ENCODE data around the gene MAN2B1.
"Not testable (repeated sequence)": the region's sequence is repeated elsewhere in the genome, so short reads cannot be mapped to it uniquely, and the experiment has no call there.

Gene MAN2B1

DNA sequence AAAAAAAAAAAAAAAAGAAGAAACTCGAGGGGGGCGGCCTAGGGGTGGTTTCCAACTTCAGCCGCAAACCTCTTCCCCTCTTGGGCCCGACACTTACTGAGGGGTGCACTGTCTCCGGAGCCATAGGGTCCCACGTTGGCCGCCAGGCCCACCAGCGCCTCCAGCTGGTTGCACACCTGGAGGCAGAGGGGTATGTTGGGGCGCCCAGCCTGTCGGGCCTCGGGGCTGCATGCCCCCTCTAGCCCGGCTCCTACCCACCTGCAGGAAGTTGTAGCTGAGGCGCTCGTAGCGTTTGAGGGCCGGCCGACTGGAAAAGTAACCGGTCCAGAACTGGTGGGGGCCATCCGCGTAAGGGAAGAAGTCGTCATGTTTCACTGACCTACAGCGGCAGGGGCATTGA is 8.6 kb downstream of the MAN2B1 start:
- DNase-seq (ENCODE audit: low spot score) = no peak

DNA sequence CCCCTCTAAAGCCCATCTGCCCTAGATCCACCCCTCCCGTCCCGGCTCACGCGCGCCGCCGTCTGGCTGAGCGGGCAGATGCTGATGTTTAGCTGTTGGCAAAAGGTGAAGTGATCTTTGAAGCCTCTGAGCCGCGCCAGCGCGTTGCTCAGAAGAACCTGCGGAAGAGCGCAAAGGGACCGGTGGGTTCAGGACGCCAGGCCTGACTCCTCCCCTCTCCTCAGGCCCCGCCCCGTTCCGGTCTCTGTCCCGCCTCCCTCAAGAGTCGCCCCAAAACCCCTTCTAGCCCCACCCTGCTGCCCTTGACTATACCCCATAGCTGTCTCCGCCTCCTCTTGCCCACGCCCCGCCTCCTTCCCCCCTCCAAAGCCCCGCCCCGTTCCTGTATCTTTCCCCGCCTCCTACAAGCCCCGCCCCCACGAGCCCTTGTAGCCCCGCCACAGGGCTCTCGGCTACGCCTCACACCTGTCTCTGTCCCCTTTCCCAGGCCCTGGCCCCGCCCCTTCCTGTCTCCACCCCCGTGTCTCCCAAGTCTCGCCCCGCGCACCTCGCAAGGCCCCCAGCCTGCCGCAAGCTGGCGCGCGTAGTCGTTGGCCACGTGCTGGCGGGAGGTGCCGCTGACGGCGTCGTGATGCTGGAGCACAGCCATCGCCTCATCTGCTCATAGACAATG is 9.5 kb downstream of the MAN2B1 start:
- no peak for DNase-seq (ENCODE audit: low spot score)

DNA sequence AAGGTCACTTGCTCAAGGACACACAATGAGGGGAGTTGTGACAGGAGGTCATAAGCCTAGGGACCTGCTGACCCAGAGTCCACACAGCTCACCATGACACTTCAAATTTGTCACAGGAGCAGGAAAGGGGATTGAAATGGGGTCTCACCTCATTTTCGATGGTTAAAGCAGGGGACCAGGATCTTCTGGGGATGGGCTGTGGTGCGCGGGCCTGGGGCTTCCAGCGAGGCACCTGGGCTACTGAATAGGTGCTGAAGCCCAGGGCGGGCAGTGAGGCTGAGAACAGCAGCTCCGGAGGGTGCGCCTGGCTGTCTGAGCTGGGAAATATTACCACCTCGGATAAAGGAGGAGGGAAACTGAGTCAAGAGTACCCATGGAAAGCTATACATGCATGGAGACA is 11.0 kb downstream of the MAN2B1 start:
- DNase-seq (ENCODE audit: low spot score) = no peak

DNA sequence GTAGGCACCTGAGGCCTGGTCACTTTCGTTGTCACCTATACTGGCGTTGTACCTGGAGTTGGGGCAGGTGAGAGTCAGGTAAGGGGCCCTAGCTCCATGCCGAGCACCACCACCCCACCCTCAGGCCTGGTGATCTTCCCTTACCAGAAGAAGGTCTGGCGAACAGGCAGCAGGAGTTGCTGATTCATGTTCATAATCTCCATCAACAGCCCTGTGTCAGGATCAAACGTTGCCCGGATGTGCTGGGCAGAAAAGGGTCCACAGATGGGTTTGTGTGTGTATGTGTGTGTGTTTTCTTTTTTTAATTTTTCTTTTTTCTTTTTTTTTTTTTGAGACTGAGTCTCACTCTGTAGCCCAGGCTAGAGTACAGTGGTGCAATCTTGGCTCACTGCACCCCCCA is 14.3 kb downstream of the MAN2B1 start:
- no peak for DNase-seq (ENCODE audit: low spot score)

DNA sequence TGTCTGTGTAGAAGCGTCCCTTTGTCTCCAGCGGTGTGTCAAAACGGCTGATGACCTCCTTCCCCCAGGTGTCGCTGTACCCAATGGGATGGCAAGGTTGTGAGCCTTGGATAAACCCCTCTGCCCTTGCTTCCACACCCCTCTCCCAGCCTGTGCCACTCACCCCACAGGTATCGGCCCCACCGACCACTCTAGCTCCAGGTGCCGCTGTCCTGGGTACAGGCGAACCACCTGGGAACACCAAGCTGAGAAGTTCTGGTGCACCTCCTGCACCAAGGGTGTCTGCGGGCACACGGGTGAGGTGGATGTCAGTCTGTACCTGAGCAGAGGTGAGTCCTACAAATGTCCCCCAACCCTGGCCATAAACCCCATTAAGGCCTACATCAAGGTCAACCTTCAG is 16.6 kb downstream of the MAN2B1 start:
- no peak for DNase-seq (ENCODE audit: low spot score)

DNA sequence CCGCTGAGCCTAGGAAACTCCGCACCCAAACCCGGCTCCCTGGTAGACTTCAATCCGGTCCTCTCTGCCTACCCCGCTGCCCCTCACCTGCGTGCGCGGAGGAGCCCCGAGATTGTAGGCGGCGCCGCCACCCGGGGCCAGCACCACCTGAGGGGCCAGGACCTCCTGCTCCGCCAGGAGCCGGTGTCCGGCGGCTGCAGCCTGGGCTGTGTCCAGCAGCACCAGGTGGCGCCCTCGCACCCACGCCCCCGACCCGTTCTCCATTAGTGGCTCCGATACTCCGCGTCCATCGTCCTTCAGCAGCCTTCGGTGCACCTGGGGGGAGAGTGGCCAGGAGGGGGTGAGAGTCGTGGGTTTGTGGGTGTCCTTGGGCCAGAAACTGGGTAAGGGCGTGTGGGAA is 18.5 kb downstream of the MAN2B1 start:
- peak; percentile 24 for DNase-seq (ENCODE audit: low spot score)

DNA sequence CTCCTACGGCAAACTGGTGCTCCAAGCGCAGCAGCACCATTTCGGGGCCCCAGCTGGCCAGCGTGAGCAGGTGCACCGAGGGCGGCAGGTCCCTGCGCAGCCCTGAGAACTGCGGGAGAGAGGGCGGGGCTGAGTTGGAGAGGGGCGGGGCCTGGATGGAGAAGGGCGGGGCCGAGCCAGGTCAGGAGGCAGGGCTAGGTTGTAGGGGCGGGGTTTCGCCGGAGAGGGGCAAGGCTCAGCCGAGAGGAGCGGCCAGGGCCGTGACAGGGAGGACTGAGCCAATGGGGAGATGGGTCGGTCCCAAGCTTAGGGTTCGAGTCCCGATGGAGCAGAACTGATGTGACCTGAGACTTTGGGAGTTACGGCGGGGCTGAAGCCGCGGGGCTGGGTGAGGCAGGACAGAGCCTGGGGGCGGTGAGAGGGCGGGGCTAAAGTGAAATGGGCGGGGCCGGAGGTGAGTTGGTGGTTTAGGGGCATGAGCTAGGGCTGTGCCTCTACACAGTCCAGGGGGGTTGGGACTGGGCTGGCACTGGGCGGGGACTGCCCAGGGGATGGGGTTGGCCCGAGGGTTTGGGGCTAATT is 19.0 kb downstream of the MAN2B1 start:
- no peak for DNase-seq (ENCODE audit: low spot score)

DNA sequence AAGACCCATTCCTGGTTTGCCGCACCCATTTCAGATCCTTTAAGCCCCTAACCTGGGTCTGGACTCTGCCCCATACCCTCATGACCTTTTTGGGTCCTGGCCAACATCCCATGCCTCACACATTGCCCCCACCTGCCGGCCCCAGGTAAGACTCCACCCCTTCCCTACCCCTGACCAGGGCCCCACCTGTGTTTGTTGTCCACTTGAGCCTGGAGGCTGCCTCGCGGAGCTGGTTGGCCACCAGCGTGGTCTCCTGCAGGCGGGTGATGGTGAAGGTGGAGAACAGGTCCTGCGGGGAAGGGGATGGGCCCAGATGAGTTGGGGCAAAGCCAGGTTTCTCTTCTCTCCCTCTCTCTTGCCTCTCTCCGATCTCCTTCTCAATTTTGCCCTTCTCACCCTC is 19.5 kb downstream of the MAN2B1 start:
- DNase-seq (ENCODE audit: low spot score) = no peak

DNA sequence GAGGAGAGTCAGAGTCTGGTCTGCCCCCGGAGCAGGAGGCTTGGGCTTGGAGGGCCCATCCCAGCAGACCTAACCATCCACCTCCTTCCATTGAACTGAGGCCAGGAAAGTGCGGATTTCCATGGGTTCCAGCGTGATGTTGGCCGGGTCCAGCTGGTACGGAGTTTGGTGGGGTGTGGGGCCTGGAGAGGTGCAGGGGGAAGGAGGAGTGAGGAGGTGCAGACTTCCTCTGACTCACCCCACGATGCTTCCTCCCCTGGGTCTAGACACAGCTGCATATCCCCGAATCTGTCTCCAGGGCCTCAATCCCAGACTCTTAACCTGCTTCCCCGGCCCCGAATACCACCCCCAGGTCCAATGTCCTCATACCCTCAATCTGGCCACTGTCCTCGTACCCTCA is 20.0 kb downstream of the MAN2B1 start:
- DNase-seq (ENCODE audit: low spot score) = no peak

DNA sequence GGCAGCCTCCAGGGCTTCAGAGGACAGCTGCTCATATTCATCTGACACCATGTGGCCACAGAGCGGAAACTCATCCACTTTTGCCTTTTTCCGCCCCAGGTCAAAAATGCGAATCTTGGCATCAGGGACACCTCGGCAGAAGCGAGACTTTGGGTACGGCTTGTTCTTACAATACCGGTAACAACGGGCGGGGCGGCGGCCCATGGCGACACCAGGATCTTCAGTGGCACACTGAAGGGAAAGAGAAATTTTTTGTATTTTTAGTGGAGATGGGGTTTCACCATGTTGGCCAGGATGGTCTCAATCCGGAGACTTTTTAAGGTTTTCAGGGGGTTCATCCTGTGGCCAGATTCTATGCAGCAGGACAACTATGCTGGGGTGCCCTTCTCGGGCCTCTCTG is 22.8 kb downstream of the MAN2B1 start:
- DNase-seq (ENCODE audit: low spot score) = not testable (repeated sequence)

DNA sequence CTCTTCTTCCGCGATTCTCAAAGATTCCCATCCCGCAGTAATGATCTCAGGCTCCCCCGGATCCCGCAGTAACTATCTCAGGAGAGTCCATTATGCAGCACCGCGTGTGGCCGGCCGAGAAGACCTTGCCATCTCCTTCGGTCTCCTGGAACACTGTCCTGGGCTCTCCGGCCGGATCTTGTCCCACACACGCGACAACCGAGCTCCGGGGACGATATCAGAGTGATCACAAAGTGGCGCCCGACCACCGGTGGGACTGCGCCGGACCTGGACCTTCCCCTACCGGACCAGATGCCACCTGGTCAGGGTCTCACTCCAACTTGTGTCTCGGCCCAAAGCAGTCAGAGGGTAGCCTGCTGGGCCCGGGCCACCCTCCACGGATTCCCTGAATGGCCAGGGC is 24.0 kb downstream of the MAN2B1 start:
- no peak for DNase-seq (ENCODE audit: low spot score)

DNA sequence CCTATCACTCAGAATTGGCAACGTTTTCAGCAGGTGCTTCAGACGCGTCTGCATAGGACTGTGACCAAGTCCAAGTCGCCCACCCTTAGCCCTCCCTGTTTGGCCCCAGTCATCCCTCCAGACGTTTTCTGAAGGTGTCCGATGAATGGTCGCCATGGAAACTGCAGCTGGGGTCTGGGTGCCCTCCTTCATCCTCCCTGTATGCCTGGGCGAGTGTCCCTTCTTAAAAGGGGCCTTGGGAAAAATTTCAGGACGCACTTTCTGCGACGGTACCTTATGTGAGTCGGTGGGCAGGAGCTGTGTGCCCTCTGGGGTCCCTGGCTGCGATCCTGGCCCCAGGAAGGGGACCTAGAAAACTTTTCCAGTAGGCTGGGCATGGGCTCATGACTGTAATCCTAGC is 25.1 kb downstream of the MAN2B1 start:
- no peak for DNase-seq (ENCODE audit: low spot score)

DNA sequence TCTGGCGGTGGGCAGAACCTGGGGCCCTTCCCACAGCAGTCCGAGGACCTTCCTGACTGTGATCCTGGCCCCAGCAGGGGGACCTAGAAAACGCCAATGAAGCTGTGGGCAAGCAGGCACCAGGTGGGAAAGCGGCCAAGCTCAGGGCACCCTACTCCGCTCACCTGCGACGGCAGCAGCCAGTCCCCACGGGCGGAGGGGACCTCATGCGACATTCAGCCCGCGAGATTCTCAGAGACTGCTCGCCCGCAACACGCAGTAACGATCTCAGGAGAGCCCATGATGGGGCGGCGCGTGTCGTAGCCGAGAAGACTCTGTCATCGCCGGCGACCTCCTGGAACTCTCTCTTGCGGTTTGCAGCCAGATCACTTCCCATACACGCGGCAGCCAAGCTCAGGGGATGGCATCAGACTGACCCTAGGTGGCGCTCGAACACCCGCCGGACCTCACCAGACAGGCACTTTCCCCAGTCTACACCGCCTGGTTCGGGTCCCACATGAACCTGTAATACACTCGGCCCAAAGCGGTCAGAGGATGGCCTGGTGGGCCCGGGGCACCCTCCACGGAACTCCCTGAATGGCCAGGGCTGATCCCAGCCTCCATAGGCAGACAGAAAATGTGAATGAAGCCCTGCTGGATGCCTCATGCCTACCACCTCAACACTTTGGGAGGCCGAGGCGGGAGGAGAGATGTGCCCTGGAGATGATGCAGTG is 26.5 kb downstream of the MAN2B1 start:
- DNase-seq (ENCODE audit: low spot score) = peak; percentile 94

DNA sequence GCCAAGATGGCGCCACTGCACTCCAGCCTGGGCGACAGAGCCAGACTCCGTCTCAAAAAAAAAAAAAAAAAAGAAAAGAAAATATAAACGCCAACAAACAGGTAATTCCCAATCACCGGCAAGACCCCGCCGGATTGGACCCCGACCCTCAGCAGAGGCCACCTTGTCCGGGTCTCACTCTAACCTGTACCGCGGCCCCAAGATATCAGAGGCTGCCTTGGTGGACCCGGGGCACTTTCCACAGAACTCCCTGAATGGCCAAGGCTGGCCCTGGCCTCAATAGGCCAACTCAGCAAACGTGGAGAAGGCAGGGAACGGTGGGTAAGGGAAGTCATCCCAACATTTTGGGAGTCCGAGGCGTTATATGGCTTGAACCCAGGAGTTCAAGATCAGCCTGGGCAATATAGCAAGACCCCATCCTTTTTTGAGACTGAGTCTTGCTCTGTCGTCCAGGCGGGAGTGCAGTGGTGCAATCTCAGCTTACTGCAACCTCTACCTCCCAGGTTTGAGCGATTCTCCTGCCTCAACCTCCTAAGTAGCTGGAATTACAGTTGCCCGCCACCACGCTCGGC is 27.8 kb downstream of the MAN2B1 start:
- DNase-seq (ENCODE audit: low spot score) = no peak

DNA sequence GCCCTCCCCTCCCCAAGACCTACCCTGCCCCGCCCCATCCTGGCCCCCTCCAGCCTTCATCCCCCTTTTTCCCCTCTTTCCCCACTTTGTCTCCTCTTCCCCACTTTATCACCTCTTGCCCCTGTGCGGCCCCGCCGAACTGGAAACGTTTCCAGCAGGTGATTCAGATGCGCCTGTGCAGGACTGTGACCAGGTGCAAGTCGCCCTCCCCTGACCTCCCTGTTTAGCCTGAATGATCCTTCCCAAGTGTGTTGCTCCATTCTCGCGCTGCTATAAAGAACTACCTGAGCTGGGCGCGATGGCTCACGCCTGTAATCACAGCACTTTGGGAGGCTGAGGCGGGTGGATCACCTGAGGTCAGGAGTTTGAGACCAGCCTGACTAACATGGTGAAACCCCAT is 29.9 kb downstream of the MAN2B1 start:
- no peak for DNase-seq (ENCODE audit: low spot score)

DNA sequence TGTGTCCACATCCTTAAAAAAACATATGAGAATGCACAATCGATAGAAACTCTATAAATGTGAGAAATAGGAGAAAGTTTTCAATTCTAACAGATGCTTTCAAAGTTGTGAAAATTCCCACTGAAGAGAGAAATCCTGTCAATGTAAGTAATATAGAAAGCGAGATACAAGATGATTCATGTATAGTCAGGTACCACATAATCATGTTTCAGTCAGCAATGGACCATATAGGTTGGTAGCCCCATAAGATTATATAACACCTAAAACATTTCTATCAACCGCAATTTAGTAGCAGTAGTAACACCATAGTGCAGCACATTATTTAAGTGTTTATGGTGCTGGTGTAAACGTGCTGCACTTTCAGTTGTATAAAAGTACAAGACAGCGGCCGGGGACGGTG is 37.3 kb downstream of the MAN2B1 start:
- no peak for DNase-seq (ENCODE audit: low spot score)

DNA sequence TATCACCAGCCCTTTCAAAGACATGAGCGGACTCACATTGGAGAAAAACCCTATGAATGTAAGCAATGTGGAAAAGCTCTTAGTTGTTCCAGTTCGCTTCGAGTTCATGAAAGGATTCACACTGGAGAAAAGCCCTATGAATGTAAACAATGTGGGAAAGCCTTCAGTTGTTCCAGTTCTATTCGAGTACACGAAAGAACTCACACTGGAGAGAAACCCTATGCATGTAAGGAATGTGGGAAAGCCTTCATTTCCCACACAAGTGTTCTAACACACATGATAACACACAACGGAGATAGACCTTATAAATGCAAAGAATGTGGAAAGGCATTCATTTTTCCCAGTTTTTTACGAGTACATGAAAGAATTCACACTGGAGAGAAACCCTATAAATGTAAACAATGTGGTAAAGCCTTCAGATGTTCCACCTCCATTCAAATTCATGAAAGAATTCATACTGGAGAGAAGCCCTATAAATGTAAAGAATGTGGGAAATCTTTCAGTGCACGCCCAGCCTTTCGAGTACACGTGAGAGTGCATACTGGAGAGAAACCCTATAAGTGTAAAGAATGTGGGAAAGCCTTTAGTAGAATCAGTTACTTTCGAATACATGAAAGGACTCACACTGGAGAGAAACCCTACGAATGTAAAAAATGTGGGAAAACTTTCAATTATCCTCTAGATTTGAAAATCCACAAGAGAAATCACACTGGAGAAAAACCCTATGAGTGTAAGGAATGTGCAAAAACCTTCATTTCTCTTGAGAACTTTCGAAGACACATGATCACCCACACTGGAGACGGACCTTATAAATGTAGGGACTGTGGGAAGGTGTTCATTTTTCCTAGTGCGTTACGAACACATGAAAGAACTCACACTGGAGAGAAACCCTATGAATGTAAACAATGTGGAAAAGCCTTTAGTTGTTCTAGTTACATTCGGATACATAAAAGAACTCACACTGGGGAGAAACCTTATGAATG is 38.2 kb downstream of the MAN2B1 start:
- no peak for DNase-seq (ENCODE audit: low spot score)

DNA sequence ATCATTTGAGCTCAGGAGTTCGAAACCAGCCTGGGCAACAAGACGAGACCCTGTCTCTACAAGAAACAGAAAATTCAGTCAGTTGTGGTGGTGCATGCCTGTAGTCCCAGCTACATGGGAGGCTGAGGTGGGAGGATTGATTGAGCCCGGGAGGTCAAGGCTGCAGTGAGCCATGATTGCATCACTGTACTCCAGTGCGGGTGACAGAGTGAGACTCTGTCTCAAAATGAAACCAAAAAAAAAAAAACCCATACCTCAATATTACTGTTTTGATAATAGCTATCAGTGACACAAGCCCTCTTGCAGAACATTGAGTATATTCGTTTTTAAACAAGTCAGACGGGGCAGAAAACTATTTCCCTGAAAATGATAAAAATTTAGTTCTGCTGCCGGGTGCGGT is 39.6 kb downstream of the MAN2B1 start:
- DNase-seq (ENCODE audit: low spot score) = no peak

DNA sequence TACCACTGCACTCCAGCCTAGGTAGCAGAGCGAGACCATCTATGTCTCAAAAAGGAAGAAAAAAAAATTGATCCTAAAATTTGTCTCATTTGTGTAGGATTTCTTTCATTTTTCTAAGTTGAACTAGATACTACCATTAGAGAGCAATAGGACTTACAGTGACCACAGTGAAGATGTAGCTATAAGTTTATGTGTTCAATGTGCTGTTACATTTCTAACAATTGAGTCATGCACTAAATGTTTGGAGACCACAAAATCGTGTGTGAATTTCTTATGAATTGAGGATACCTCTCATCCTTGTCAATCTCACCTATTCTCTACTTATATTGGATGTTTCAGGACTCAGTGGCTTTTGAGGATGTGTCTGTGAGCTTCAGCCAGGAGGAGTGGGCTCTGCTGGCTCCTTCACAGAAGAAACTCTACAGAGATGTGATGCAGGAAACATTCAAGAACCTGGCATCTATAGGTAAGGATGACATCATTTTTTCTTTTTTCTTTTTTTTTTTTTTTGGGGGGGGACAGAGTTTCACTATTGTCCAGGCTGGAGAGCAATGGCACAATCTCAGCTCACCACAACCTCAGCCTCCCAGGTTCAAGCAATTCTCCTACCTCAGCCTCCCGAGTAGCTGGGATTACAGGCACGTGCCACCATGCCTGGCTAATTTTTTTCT is 43.0 kb downstream of the MAN2B1 start:
- no peak for DNase-seq (ENCODE audit: low spot score)

DNA sequence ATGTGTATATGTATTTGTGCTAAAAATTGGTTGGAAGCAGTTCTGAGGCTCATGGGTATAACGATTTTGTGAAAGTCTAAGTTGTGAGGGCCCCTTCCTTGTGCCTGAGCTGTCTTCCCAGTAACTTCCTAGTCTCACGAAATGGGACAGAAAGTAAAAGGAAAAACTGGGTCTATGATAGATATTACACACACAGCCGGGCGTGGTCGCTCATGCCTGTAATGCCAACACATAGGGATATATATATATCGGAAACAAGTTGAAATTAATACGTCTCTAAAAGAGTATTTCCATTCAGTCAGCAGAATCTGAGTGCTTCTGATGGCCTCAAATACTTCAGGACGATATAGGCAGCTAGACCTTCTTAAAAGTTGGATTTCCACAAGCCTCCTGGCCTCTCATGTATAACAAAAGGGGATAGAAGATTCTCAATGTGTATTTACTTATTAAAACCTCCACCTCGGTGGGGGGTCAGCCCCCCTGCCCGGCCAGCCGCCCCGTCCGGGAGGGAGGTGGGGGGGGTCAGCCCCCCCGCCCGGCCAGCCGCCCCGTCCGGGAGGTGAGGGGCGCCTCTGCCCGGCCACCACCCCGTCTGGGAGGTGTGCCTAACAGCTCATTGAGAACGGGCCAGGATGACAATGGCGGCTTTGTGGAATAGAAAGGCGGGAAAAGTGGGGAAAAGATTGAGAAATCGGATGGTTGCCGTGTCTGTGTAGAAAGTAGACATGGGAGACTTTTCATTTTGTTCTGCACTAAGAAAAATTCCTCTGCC is 45.1 kb downstream of the MAN2B1 start:
- not testable (repeated sequence) for DNase-seq (ENCODE audit: low spot score)

DNA sequence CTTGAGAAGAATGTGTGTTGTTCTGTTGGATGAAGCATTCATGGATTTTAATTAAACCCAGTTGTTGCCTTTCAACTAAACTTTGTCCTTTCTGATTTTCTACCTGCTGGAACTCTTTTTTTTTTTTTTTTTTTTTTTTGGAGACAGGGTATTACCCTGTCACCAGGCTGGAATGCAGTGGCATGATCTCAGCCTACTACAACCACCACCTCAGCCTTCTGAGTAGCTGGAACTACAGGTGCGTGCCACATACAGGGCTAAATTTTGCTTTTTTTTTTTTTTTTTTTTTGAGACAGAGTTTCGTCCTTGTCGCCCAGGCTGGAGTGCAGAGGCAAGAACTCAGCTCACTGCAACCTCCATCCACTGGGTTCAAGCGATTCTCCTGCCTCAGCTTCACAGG is 48.9 kb downstream of the MAN2B1 start:
- DNase-seq (ENCODE audit: low spot score) = no peak

Measured in hepatic stellate cell (primary cell).